Stimulated activated CD8-positive, alpha-beta memory T cell treated with anti-CD3 and anti-CD28 coated beads, Interleukin-7, amount 100 ng/mL, for 24 hours (primary cell): ENCODE data around the gene LMNB1.

Source experiments
- DNase-seq: peaks from one replicate; pipeline ENCODE4 v3.0.0-alpha.2; 2020; ENCODE audit warnings: low read depth

Gene LMNB1

GRCh38 chr5:126855266-126855665, 78.3 kb downstream of the LMNB1 start:
- DNase-seq, result no peak

GRCh38 chr5:126857472-126858410, 80.8 kb downstream of the LMNB1 start:
- DNase-seq, result no peak

- no peak for DNase-seq
Measured at GRCh38 chr5:126858441-126858840, 81.5 kb downstream of the LMNB1 start.

GRCh38 chr5:126863402-126863801, 86.5 kb downstream of the LMNB1 start:
- DNase-seq, result no peak

- no peak for DNase-seq
Measured at GRCh38 chr5:126864042-126864688, 87.2 kb downstream of the LMNB1 start.

- DNase-seq, result no peak
Measured at GRCh38 chr5:126865299-126865698, 88.4 kb downstream of the LMNB1 start.

GRCh38 chr5:126866851-126867636, 90.1 kb downstream of the LMNB1 start:
- DNase-seq, result no peak

GRCh38 chr5:126868338-126869004, 91.5 kb downstream of the LMNB1 start:
- DNase-seq, result no peak

GRCh38 chr5:126869005-126869451, 92.1 kb downstream of the LMNB1 start:
- no peak for DNase-seq

- DNase-seq, result no peak
Measured at GRCh38 chr5:126871441-126871840, 94.5 kb downstream of the LMNB1 start.

GRCh38 chr5:126872561-126873354, 95.8 kb downstream of the LMNB1 start:
- DNase-seq, result no peak

GRCh38 chr5:126875303-126875785, 98.4 kb downstream of the LMNB1 start:
- DNase-seq, result no peak

GRCh38 chr5:126877602-126878001, 100.7 kb downstream of the LMNB1 start:
- DNase-seq, result no peak

- DNase-seq, result no peak
Measured at GRCh38 chr5:126878085-126878484, 101.1 kb downstream of the LMNB1 start.

- no peak for DNase-seq
Measured at GRCh38 chr5:126878634-126879033, 101.7 kb downstream of the LMNB1 start.

- no peak for DNase-seq
Measured at GRCh38 chr5:126881821-126882600, 105.1 kb downstream of the LMNB1 start.

GRCh38 chr5:126883564-126884245, 106.8 kb downstream of the LMNB1 start:
- no peak for DNase-seq

GRCh38 chr5:126884269-126884819, 107.4 kb downstream of the LMNB1 start:
- no peak for DNase-seq
